DMS 273 (cell line): ENCODE results near the gene MED13L.
A peak's percentile ranks its signal among the peaks of the same experiment; 100 is the strongest.

ENCODE experiments used
- DNase-seq: peaks from one replicate; lab custom pipeline; 2025; ENCODE audit not compliant: unreplicated experiment; lab: John Stamatoyannopoulos, UW

MED13L gene

DNA sequence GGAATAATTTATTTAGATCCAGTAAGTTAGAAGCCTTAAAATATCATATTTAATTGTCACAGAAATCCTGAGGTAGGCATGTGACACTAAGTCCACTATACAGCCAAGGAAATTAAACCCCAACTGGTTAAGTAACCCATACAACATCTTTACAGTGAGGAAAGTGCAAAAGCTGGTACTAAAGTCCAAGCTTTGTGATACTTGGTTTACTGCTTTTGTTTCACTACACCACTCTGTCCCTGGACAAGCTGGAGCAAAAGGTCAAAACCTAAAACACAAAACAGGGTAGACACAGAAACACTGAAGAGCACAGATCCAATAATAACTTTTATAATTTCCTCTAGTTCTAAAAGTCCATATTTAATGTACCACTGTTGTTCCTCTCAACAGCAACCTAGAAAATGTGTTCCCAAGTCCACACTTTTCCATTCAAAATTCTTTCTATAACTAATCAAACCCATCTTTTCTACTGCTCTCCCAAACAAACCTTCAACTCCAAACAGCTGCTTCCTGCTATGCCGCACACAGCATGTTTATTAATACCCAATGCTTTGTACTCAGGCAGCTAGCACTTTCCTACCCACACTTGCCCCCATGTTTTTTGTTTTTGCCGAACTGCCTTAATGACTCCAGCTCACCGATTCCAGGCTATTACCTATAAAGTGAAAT is 90.9 kb downstream of the MED13L start:
- no peak for DNase-seq

GRCh38 chr12:116184763-116185162 is 92.7 kb downstream of the MED13L start:
- DNase-seq, result no peak

DNA sequence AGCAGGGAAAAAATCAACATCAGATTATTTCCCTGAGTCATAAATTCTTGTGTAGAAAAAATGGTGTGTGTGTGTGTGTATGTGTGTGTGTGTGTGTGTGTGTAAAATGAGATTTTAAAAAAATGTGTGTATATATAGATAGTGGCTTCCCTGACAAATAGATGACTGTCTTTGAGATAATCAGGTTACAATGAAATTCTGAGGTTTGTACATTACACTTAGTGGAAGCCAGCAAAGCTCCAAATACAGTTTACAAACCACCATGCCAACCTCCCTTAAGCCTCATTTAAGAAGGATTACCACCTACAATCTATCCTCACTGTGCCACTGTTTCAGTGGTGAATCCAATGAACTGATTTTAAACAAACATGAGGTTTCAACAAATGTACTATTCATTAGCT is 93.8 kb downstream of the MED13L start:
- DNase-seq, result no peak

GRCh38 chr12:116182359-116183063 is 95.0 kb downstream of the MED13L start:
- DNase-seq, result no peak

DNA sequence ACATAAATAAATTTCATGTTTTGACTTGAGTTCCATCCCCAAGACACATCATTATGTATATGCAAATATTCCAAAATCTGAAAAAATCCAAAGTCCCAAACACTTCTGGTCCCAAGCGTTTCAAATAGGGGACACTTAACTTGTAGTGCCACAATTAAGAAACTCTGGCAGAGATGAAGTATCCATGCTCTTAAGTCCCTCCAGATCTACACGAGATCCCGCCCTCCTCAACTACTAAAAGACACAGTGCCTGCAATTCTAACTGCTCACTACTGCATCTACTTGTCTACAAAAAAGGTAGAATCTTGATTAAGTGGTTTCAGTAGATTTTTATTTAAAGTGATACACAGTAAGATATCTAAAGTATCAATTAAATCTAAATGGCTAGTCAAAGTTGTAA is 97.0 kb downstream of the MED13L start:
- DNase-seq, result no peak

- DNase-seq, result no peak
Observed at GRCh38 chr12:116179384-116179783, 98.1 kb downstream of the MED13L start.

DNA sequence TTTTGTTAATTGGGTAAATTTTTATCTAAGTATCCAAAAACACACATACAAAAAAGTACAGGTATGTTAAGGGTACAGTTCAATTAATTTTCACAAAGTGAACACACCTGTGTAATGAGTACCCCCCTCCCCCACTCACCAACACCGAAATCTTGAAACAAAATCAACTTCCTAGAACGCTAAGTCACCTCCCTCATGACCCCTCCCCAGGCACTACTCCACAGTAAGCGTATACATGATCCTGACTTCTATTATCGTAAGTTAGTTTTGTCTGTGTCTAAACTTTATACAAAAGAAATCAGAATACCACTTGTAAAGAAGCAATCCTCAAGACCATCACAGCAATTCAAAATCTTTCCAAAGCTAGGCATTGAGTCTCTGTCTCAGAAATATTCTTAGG is 100.5 kb downstream of the MED13L start:
- DNase-seq, result no peak

DNA sequence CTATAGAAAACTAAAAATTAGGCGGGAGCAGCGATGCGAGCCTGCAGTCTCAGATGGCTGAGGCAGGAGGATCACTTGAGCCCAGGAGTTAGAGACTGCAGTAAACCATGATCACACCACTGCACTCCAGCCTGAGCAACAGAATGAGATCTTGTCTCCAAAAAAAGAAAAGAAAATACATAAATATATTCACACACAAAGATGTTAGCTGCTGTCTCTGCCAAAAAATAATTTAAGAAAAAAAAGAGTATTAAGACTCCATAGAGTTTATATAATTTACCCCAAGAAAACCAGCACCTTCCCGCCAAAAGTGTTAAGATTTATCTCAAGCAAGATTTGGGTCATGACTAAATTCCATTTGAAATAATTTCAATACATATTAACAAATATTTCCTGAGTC is 102.6 kb downstream of the MED13L start:
- no peak for DNase-seq

DNA sequence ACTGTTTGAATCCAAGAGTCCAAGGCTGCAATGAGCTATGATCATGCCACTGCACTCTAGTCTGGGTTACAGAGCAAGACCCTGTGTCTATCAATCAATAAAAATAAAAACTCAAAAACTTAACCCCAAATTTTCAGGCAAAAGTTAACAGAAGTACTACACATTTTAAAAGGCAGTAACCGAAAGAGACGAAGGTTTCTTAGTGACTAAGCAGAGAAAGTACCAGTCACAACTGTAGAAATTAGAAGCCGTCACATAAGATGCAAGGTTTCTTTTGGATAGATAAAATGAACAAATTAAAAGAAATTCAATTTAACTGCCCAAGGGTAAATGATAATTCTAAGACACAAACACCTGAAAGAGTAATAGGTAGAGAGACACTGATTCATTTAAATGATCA is 103.5 kb downstream of the MED13L start:
- no peak for DNase-seq

DNA sequence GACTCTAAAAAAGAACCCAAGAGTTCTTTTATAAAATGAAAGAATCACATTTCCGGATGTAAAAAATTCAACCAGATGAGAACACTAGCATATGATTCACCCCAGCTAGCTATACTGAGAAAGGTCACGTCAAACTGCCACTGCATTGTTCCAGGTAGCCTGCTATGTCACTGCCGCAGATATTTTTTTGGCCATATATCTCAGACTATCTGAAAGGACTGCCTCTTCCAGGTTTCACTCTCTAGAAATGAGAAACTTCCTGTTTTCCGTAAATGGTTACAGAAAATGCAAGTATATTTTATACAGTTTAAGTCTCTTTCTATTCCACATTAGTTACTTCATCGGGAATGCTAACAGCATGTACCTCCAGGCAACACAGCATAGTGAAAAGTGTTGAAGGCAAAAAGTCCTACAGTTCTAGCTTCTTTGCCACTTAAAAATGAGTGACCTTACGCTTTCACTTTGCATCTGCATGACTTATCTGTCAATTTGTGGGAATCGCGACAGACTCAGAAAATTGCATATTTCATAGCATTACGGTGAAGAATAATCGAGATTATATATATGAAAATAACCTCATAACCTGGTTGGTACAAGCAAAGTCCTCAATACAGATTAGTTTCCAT is 105.2 kb downstream of the MED13L start:
- no peak for DNase-seq

DNA sequence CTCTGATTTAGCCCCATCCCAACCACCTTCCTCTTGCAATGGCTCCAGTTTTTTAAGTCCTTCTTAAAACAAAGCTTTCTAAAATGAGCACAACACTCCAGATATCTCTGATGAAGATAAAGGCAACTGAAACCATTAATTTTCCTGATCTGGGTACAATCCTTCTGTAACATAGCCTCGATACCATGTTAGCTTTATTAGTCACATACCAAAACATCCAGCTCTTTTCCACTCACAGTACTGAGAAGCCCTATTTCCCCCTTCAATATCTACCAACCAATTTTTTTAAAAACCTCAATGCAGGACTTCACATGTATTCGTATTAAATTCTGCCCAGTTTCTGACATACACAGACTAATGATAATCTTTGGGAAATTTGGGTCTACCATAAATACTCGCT is 105.9 kb downstream of the MED13L start:
- no peak for DNase-seq

- DNase-seq, result no peak
Observed at GRCh38 chr12:116169071-116169470, 108.4 kb downstream of the MED13L start.

- DNase-seq, result no peak
Observed at GRCh38 chr12:116166306-116166705, 111.2 kb downstream of the MED13L start.

DNA sequence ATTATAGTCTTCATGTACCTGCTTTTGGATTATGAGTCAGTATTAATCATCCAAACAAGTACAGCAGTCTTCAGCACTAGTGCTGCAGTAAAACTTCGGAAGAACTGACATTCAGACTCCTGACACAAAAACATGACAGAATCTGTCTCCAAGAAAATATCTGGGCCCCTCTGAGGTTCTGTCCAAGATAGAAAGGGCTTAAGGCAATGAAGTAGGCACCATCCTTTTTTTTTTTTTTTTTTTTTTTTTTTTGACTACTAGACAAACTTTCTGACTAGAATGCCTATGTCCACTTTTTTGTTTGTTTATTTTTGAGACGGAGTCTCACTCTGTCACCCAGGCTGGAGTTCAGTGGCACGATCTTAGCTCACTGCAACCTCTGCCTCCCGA is 112.5 kb downstream of the MED13L start:
- peak; percentile 9 for DNase-seq

GRCh38 chr12:116164250-116165035 is 113.0 kb downstream of the MED13L start:
- peak; percentile 71 for DNase-seq

GRCh38 chr12:116162071-116162470 is 115.4 kb downstream of the MED13L start:
- DNase-seq, result no peak

DNA sequence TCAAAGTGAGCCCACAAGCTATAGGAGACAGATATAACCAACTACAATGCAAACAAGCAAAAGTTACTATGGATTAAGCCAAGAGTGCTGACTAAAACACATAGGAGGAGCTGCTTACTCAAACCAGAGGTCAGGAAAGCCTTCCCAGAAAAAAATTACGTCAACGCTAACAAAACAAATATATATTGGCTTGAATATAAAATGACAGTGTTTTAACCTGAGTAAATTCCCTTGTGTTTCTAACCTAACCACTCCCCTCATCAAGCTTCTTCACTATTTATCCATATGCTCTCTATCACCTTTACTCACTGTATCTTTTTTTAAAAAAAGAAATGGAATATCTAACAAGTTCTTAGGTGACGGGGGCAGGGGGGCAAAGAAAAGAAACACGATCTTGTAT is 115.9 kb downstream of the MED13L start:
- no peak for DNase-seq

DNA sequence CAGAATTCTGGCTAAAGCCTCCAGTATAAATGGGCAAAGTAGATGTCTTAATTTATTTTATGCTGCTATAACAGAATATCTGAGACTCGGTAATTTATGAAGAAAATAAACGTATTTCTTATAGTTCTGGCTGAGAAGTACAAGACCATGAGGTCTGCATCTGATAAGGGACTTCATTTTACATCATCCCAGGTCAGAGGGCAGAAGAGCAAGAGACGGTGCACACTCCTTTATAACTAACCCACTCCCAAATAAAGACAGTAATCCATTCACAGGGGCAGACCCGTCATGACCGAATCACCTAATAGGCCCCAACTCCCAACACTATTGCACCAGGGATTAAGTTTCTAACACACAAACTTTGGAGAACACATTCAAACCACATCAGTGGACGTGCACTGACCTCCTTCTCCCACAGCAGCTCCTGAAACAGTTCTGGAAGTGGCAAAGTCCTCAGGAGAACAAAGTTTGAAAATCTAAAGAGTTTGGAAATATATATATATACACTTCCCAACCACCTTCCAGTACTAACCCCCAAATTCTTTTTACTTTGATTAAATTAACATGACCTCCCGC is 116.5 kb downstream of the MED13L start:
- no peak for DNase-seq

DNA sequence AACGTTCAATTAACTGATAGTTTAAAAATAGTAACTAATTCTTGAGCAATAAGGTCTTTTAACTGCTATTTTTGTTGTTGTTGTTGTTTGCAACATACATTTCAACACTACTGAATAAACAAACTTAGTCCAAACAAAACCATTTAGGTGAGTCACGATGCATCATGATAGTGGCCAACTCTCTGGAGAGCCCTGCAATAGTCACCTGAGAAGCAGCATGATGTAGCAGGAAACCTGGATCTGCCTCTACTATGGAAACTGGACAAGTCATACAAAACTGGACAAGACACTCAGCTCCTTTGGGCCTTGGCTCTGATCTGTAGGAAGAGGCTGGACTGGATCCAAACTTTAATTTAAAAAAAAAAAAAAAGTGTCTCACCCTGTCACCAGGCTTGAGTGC is 117.3 kb downstream of the MED13L start:
- DNase-seq, result peak; percentile 16

- no peak for DNase-seq
Observed at GRCh38 chr12:116159593-116160200, 117.8 kb downstream of the MED13L start.

GRCh38 chr12:116159175-116159574 is 118.3 kb downstream of the MED13L start:
- DNase-seq, result peak; percentile 55
